Fibroblast of mammary gland (primary cell): ENCODE measurements around the gene MB21D2.
A peak's percentile ranks its signal among the peaks of the same experiment; 100 is the strongest.

Experiments
- DNase-seq: peaks from one replicate; pipeline ENCODE4 v3.0.0-alpha.2; 2010; ENCODE audit warnings: low read depth
- H3K4me3 ChIP-seq: 2 replicates; pipeline ENCODE4 v1.5.1; 2011; ENCODE audit warnings: low read depth, mild to moderate bottlenecking, low read length, moderate library complexity; ENCODE audit not compliant: control insufficient read depth
- CTCF ChIP-seq: conservative IDR thresholded peaks from 2 replicates; pipeline ENCODE4 v1.5.1; 2011; ENCODE audit warnings: low read depth, low read length, inconsistent platforms; ENCODE audit not compliant: control insufficient read depth, insufficient read depth

MB21D2 gene

DNA sequence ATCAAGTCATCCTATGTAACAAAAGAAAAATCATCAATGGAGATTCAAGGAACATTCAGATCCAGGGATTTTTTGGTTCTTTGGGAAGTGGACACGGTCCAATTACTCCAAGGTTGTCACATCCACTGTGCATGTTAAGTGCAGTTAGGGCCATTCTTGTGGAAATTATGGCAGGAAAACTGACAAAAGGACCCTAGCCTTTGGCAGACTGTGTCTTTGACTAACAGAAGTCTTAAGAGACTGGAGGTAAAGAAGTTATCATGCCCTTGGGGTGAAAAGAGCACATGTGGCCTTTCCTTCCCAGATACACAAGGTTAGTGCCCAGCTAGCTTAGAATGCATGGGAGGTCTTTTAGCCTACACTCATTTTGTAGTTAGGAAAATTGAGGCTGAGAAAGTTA lies 74.9 kb downstream of the MB21D2 start:
- TF ChIP-seq CTCF: no peak
- DNase-seq: no peak
- no peak overlapping the region for H3K4me3 ChIP-seq

DNA sequence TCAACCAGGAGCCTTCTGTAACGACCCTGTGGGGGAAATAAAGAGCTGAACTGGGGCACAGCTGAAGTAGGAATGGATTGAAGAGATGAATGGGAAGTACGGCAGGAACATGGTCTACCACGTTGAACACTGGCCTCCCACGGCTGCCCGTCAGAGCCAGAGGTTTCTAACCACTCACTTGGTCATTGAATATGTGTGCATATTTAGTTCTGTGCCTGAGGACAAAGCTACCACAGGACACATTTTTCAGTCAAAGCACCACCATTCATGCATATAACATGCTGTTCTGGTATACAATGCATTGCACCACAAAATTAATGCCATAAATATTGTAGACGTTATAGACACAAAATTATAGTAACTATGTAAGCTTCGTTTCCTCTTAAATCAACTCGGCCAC lies 75.5 kb downstream of the MB21D2 start:
- no peak for TF ChIP-seq CTCF
- no peak overlapping the region for H3K4me3 ChIP-seq
- no peak for DNase-seq

DNA sequence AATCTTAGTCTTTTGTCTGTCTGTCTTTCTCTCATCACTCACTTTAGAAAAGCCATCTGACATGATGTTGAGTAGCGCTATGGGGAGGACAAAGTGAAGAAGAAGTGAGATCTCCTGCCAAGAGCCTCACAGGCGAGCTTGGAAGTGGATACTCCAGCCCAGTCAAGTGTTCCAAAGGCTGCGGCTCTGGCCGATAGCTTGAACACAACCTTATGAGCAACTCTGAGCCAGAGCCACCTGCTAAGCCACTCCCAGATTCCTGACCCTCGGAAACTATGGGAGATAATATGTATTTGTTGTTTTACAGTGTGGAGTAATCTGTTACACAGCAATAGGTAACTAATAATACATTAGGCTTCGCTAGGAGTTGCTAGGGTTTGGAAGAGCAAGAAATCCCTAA lies 76.2 kb downstream of the MB21D2 start:
- DNase-seq: no peak
- no peak for TF ChIP-seq CTCF
- H3K4me3 ChIP-seq: no peak overlapping the region

- no peak overlapping the region for H3K4me3 ChIP-seq
- no peak for TF ChIP-seq CTCF
- no peak for DNase-seq
Measured at GRCh38 chr3:192840143-192840836, 77.4 kb downstream of the MB21D2 start.

DNA sequence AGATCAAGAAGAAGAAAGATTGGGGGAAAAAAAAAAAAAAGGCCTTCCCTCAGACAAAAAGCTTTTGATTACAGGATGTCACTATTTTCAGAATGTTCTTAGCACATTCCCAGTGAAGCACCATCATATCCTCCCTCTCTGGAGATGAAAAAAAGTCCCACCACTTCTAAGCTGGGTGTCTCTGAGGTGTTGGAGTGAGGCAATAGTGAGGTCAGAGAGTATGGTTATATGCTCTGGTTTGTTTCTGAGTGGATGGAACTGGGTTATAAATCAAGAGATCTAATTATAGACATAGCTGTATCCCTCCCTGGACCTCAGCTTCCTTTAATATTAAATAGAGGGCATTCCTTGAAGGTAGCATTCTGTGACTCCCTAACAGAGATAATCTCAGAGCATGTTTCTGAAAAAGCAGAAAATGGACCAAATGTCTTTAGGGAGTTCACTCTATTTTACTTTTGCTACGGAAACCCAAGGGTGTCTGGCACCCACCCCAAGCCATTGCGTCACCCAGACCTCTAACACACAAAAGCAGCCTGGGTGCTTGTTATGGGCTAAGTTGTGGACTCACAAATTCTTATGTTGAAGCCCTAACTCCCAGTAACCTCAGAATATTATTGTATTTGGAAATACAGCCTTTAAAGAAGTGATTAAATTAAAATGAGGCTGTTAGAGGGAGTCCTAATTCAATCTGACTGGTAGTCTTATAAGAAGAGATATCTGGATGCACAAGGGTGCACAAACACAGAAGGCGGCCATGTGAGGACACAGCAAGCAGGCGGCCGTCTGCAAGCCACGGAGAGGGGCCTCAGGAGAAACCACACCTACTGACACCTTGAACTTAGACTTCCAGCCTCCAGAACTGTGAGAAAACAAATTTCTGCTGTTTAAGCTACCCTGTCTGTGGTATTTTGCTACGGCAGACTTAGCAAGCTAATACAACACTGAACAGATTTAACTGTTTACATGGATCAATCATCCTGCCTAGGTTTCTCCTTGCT lies 81.5 kb downstream of the MB21D2 start:
- TF ChIP-seq CTCF: no peak
- H3K4me3 ChIP-seq: no peak overlapping the region

DNA sequence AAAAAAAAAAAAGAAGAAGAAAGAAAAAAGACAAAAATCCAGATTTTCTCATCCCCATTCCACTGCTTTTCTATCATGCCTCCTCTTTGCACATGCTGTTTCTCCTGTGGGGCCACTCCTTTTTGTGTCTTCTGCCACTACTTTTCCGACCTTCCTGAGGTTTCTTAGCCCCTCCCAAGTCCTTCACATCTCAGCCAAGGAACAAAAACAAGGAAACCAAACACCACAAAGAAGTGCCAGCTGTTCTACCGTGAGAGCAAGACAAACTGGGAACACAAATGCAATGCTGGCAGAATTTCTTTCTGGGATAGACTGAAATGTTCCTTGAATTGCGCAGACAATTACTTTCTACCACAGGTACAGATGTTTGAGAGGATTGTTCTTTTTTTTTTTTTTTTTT lies 83.2 kb downstream of the MB21D2 start:
- peak; percentile 58 for DNase-seq
- H3K4me3 ChIP-seq: no peak overlapping the region
- TF ChIP-seq CTCF: no peak

More for the DNA sequence above, 81.5 kb downstream of the MB21D2 start:
- peak; percentile 93 for DNase-seq
